Gastrocnemius medialis (tissue), 4 donors: Measurements from ENCODE around the gene CHST15.

Experiments used
- CTCF ChIP-seq, 5 experiments: fragments of 450-650 bp in 3 of 5; fragments of 200-600 bp in 2 of 5; sonication (generic) in 2 of 5; IDR thresholded peaks in 4 of 5; conservative IDR thresholded peaks in 1 of 5; 1 replicate in 4 of 5; 2 replicates in 1 of 5; pipeline ENCODE4 v1.5.1; 2016 to 2019; ENCODE audit warnings: antibody characterized with exemption in 5 of 5, mild to moderate bottlenecking in 3 of 5, moderate library complexity in 3 of 5
- POLR2A ChIP-seq, 2 donors: fragments of 450-650 bp; IDR thresholded peaks; one replicate each; pipeline ENCODE4 v1.6.1; 2017; ENCODE audit warnings: antibody characterized with exemption in 2 of 2, mild to moderate bottlenecking in 2 of 2, moderate library complexity in 2 of 2

DNA sequence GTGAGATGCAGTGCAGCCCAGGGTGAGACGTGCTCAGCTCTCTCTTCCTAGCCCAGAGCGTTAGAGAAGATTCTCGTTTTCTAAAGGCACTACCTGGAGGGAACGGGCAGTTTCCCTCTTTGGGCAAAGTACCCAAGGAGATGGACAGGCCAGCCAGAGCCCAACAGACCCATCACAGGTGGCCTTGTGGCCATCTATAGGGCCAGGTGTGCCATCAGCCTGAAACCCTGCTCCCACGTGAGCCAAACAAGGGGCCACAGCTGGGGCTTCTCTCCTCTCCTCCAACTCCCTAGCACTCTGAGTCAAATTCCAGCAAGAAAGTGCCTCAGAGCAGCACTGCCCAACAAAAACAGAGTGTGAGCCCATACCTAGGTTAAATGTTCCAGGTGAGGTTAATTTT, 22.3 kb downstream of the CHST15 start:
- no peak for TF ChIP-seq POLR2A (IDR thresholded peaks at IDR 0.05)
- no peak for TF ChIP-seq CTCF (IDR thresholded peaks at IDR 0.05 in 4 of 5, conservative IDR thresholded peaks at IDR 0.05 in 1 of 5)
